ENCODE results near the gene KRT16. TPM values are rescaled to one million over a fixed set of nuclear protein-coding genes. Genes with fewer than 3 reads are reported as not detected.
"Not testable (repeated sequence)": the region's sequence is repeated elsewhere in the genome, so short reads cannot be mapped to it uniquely, and the experiment has no call there.

Gene KRT16
- total RNA-seq, 1 donor from 2014 or later: not detected

- DNase-seq (ENCODE audit: low read depth in 2 of 2): not testable (repeated sequence)
These were observed 15.5 kb upstream of the KRT16 start for GRCh38 chr17:41628073-41628370.

GRCh38 chr17:41627316-41628072, 14.9 kb upstream of the KRT16 start:
- no peak for DNase-seq (ENCODE audit: low read depth in 2 of 2)

- DNase-seq (ENCODE audit: low read depth in 2 of 2): not testable (repeated sequence)
These were observed 14.3 kb upstream of the KRT16 start for GRCh38 chr17:41626914-41627295.

- DNase-seq (ENCODE audit: low read depth in 2 of 2): not testable (repeated sequence)
These were observed 13.7 kb upstream of the KRT16 start for GRCh38 chr17:41626028-41626913.

GRCh38 chr17:41625602-41626001, 13.0 kb upstream of the KRT16 start:
- peak in 1 of 2 donors; percentile 12 for DNase-seq (ENCODE audit: low read depth in 2 of 2)

- no peak for DNase-seq (ENCODE audit: low read depth in 2 of 2)
These were observed 11.9 kb upstream of the KRT16 start, which contains the start of gene KRT17 for GRCh38 chr17:41624208-41625101. Gene KRT17, minus strand, starts transcription at chr17:41624575. Its CDS starts 66 bp downstream, at chr17:41624509.

- not testable (repeated sequence) for DNase-seq (ENCODE audit: low read depth in 2 of 2)
These were observed 10.8 kb upstream of the KRT16 start for GRCh38 chr17:41623184-41623861.

GRCh38 chr17:41622340-41623183, 10.0 kb upstream of the KRT16 start:
- not testable (repeated sequence) for DNase-seq (ENCODE audit: low read depth in 2 of 2)

GRCh38 chr17:41621916-41622315, 9.3 kb upstream of the KRT16 start:
- no peak for DNase-seq (ENCODE audit: low read depth in 2 of 2)

GRCh38 chr17:41621435-41621817, 8.9 kb upstream of the KRT16 start:
- DNase-seq (ENCODE audit: low read depth in 2 of 2): not testable (repeated sequence)

- no peak for DNase-seq (ENCODE audit: low read depth in 2 of 2)
These were observed 8.2 kb upstream of the KRT16 start for GRCh38 chr17:41620583-41621434.

- not testable (repeated sequence) for DNase-seq (ENCODE audit: low read depth in 2 of 2)
These were observed 7.5 kb upstream of the KRT16 start for GRCh38 chr17:41619927-41620582.

- no peak for DNase-seq (ENCODE audit: low read depth in 2 of 2)
These were observed 6.7 kb upstream of the KRT16 start for GRCh38 chr17:41619036-41619926.

GRCh38 chr17:41618341-41619035, 5.9 kb upstream of the KRT16 start:
- no peak for DNase-seq (ENCODE audit: low read depth in 2 of 2)

- no peak for DNase-seq (ENCODE audit: low read depth in 2 of 2)
These were observed 5.1 kb upstream of the KRT16 start for GRCh38 chr17:41617698-41618097.

GRCh38 chr17:41617136-41617535, 4.6 kb upstream of the KRT16 start:
- no peak for DNase-seq (ENCODE audit: low read depth in 2 of 2)

- DNase-seq (ENCODE audit: low read depth in 2 of 2): not testable (repeated sequence)
These were observed 3.9 kb upstream of the KRT16 start for GRCh38 chr17:41616486-41616885.
